AG04450 (cell line): Measurements from ENCODE around the gene ZNF587B. TPM values are rescaled to one million over a fixed set of nuclear protein-coding genes. Genes with fewer than 3 reads are reported as not detected.
"Not testable (repeated sequence)": the region's sequence is repeated elsewhere in the genome, so short reads cannot be mapped to it uniquely, and the experiment has no call there.

ENCODE experiments used
- CTCF ChIA-PET: fragments of 300-600, 350-600 bp; formaldehyde crosslinking; extraction: SDS; loops from one replicate; lab custom pipeline; 2022; ENCODE audit warnings: antibody characterized with exemption, inconsistent platforms; lab: Charles Lee
- POLR2A ChIA-PET: fragments of 350-600 bp; formaldehyde crosslinking; extraction: SDS; loops from one replicate; lab custom pipeline; 2021; ENCODE audit warnings: antibody characterized with exemption, inconsistent platforms; lab: Yijun Ruan, JAX
- DNase-seq: peaks from one replicate; pipeline ENCODE4 v3.0.0-alpha.2; 2011; ENCODE audit warnings: low read depth, low spot score
- H3K27ac ChIP-seq: one replicate; pipeline ENCODE4 v1.5.1; 2012; ENCODE audit warnings: low read depth, low read length, control low read depth
- H3K27me3 ChIP-seq: one replicate; pipeline ENCODE4 v1.6.0; 2012; ENCODE audit warnings: low read length; ENCODE audit not compliant: control insufficient read depth, insufficient read depth
- H3K4me3 ChIP-seq: 2 replicates; pipeline ENCODE4 v1.5.1; 2011; ENCODE audit warnings: mild to moderate bottlenecking, low read depth, low read length, control low read depth
- H3K9me3 ChIP-seq: 2 replicates; pipeline ENCODE4 v1.5.1; 2012; ENCODE audit warnings: low read length; ENCODE audit not compliant: control insufficient read depth, insufficient read depth
- polyA plus RNA-seq: library from polyadenylated mRNA; depleted of rRNA; stranded (reverse); fragments of >200 nt; gene quantifications from 2 replicates; pipeline ENCODE4 v1.2.3, GENCODE V29; 2011
- TF ChIP-seq, protein P1 (sequence below): IDR thresholded peaks from 2 replicates; pipeline ENCODE4 v1.5.1; 2011; ENCODE audit warnings: low read depth, low read length, control low read depth, inconsistent platforms

ZNF587B gene
- polyA plus RNA-seq, 1 experiment = 5.7 TPM

DNA sequence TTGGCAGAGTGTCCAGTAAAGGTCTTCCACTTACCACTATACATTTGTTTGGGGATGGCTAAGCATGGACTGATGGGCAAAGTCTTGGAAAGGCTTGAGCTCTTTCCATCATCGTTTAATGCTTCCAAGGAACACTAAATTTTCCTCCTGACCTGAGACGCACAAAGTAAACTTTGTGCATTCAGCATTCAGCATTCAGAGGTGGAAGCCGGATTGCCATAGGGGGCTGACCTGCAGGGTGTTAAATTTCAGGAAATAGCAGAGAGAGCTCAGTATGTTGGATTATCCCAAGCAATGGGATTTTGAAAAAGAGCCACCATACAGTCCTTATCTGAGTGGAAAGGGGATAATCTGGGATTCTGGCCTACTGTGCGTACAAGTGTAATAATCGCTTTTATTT, 29.4 kb upstream of the ZNF587B start:
- no peak overlapping the region for H3K27ac ChIP-seq
- TF ChIP-seq, protein P1, sequence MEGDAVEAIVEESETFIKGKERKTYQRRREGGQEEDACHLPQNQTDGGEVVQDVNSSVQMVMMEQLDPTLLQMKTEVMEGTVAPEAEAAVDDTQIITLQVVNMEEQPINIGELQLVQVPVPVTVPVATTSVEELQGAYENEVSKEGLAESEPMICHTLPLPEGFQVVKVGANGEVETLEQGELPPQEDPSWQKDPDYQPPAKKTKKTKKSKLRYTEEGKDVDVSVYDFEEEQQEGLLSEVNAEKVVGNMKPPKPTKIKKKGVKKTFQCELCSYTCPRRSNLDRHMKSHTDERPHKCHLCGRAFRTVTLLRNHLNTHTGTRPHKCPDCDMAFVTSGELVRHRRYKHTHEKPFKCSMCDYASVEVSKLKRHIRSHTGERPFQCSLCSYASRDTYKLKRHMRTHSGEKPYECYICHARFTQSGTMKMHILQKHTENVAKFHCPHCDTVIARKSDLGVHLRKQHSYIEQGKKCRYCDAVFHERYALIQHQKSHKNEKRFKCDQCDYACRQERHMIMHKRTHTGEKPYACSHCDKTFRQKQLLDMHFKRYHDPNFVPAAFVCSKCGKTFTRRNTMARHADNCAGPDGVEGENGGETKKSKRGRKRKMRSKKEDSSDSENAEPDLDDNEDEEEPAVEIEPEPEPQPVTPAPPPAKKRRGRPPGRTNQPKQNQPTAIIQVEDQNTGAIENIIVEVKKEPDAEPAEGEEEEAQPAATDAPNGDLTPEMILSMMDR = no peak
- CTCF ChIA-PET = no interaction called here
- no peak overlapping the region for H3K4me3 ChIP-seq
- DNase-seq = no peak
- POLR2A ChIA-PET = interaction anchor here (2.0 kb wide), 1 partner anchor 14 kb away, joined by 7 read pairs; the partner anchor contains the start of gene ZNF552
- H3K27me3 ChIP-seq = no peaks in the 10 kb centered on the region
- H3K9me3 ChIP-seq = no peaks in the 10 kb centered on the region

DNA sequence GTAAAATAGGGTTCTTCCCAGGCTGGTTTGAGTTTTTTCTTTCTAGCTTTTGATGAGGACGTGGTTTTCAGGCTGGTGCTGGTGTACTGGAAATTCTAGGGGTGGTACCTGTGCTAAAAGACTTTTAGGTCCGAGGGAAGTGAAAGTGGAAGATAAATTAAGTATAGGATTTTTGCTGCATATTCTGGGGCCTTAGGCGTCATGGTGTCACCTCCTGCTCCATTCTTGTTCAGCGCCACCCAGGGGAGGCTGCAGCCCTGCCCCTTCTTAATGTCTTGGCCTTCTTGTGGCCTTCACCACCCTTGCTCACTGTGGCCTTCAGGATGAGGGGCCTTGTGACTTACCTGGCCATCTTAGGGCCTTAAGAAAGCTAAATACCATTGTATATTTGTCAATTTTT, 27.8 kb upstream of the ZNF587B start:
- DNase-seq = no peak
- POLR2A ChIA-PET = interaction anchor here (1.1 kb wide), 1 partner anchor 75 kb away, joined by 8 read pairs; the partner anchor contains the start of gene ZNF671
- no peaks in the 10 kb centered on the region for H3K9me3 ChIP-seq
- H3K4me3 ChIP-seq = no peak overlapping the region
- peak overlapping the region; percentile 39 for H3K27ac ChIP-seq
- CTCF ChIA-PET = no interaction called here
- TF ChIP-seq, protein P1 = no peak
- no peaks in the 10 kb centered on the region for H3K27me3 ChIP-seq

DNA sequence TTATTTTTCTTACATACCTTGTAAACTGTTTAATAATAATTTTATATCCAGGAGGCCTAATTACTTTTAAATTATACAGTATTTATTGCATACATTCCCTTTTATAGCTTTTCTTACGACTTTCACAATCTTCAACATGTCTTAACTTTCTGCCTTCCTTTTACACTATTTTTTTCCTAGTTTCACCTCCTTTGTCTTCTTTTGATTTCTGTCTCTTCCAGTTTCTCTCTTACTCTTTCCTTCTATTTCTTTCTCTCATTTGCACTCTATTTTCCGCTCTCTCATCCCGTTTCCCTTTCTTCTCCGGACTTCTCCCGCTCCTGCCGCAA, 26.9 kb upstream of the ZNF587B start:
- TF ChIP-seq, protein P1 = no peak
- Histone ChIP-seq H3K9me3 (no peaks in the 10 kb centered on the region), H3K4me3 (peak overlapping the region; percentile 80), H3K27ac (peak overlapping the region; percentile 97), H3K27me3 (no peaks in the 10 kb centered on the region)
- DNase-seq = no peak
- POLR2A ChIA-PET = interaction anchor here (1.4 kb wide), 1 partner anchor 16 kb away, joined by 6 read pairs; no protein-coding TSS in a partner anchor
- CTCF ChIA-PET = no interaction called here

DNA sequence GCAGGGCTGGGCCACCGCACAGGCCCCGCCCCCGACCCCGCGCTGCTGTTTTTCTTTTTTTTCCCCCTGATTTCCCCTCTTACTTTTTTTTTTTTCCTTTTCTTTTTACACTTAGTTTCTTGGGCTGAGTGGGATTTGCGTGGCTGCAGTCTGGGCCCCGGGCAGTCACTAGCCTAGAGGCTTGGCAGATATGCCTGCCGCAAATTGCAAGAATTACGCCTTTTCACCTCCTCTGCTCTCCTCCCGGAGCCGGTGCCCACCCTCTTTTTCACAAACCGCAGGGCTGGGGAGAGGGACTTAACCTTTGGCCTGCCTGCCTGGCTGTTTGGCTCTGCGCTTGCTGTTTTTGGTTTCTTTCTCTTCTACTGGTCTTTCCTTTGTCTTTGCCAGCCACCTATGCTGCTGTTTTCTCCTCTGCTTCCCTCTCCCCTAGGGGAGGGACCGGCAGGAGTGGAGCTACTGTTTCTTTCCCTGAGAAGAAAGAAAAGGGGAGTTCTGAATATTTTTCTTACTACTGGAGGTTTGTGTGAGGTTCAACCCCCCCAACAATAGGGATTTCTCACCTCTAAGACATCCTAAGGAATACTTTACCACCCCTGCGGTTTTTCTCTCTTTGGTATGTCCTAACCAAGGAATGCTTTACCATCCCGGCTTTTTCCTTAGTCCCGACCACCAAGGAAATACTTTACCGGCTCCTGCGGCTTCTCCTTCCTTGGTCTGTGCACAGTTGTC, 26.3 kb upstream of the ZNF587B start:
- Histone ChIP-seq H3K4me3 (peak overlapping the region; percentile 80), H3K27me3 (no peaks in the 10 kb centered on the region), H3K9me3 (no peaks in the 10 kb centered on the region), H3K27ac (peak overlapping the region; percentile 97)
- TF ChIP-seq, protein P1 = no peak
- POLR2A ChIA-PET = interaction anchor here (0.6 to 1.4 kb wide), 3 partner anchors 15 to 277 kb away, joined by 3 to 6 read pairs (median 3); partner anchors contain the start of gene ZNF549
- CTCF ChIA-PET = interaction anchor here (0.5 kb wide), 1 partner anchor 93 kb away, joined by 3 read pairs; no protein-coding TSS in a partner anchor
- DNase-seq = peak; percentile 48

DNA sequence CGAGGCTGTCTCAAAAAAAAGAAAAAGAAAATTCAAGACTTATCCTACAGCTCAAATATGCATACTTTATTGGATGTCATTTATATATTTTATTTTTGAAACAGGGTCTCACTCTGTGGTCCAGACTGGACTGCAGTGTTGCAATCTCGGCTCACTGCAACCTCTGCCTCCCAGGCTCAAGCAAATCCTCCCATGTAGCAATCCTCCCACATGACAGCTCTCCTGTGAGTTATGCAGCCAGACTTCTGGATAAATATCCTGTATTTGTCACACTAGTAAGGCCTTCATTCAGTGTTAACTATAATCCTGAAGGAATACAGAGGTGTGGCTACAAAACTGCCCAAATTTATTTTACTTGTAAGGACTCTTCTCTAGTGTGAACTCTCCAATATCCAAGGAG, 22.6 kb upstream of the ZNF587B start:
- Histone ChIP-seq H3K9me3 (no peaks in the 10 kb centered on the region), H3K27me3 (no peaks in the 10 kb centered on the region), H3K4me3 (no peak overlapping the region), H3K27ac (no peak overlapping the region)
- TF ChIP-seq, protein P1 = no peak
- ChIA-PET CTCF (no interaction called here), POLR2A (no interaction called here)
- no peak for DNase-seq

DNA sequence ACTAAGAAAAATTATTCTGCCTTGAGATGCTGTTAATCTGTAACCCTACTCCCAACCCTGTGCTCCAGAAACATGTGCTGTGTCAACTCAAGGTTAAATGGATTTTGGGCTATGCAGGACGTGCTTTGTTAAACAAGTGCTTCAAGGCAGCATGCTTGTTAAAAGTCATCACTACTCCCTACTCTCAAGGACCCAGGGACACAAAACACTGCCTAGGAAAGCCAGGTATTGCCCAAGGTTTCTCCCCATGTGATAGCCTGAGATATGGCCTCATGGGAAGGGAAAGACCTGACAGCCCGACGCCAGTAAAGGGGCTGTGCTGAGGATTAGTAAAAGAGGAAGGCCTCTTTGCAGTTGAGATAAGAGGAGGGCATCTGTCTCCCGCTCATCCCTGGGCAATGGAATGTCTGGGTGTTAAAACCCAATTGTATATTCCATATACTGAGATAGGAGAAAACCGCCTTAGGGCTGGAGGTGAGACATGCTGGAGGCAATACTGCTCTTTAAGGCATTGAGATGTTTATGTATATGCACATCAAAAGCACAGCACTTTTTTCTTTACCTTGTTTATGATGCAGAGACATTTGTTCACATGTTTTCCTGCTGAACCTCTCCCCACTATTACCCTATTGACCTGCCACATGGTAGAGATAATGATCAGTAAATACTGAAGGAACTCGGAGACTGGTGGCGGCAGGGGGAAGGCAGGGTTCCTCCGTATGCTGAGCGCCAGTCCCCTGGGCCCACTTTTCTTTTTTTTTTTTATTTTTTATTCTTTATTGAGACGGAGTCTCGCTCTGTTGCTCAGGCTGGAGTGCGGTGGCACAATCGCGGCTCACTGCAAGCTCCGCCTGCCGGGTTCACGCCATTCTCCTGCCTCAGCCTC, 19.4 kb upstream of the ZNF587B start:
- H3K9me3 ChIP-seq, H3K27ac ChIP-seq, CTCF ChIA-PET, POLR2A ChIA-PET, H3K27me3 ChIP-seq, DNase-seq, H3K4me3 ChIP-seq: not testable (repeated sequence)
